NCI-H69 (cell line): ENCODE measurements around the gene ERICH2.

ENCODE experiments used
- DNase-seq: peaks from one replicate; lab custom pipeline; 2025; lab: John Stamatoyannopoulos, UW

The ERICH2 gene

GRCh38 chr2:170842785-170843184 lies 72.6 kb downstream of the ERICH2 start:
- no peak for DNase-seq

GRCh38 chr2:170843656-170844055 lies 73.5 kb downstream of the ERICH2 start:
- no peak for DNase-seq

GRCh38 chr2:170845343-170845742 lies 75.2 kb downstream of the ERICH2 start:
- DNase-seq = peak; percentile 35

- DNase-seq = no peak
Measured at GRCh38 chr2:170846314-170846713, 76.1 kb downstream of the ERICH2 start.

- DNase-seq = no peak
Measured at GRCh38 chr2:170847716-170848115, 77.5 kb downstream of the ERICH2 start.
